Adrenal gland (tissue), 12 donors: Measurements from ENCODE around the gene DMBX1. TPM values are rescaled to one million over a fixed set of nuclear protein-coding genes. Genes with fewer than 3 reads are reported as not detected.

Experiments used
- DNase-seq, 7 donors: peaks; one replicate each; pipeline ENCODE4 v3.0.0-alpha.2; 2019 to 2020
- H3K27ac ChIP-seq, 5 donors: fragments of 200-600 bp; sonication (generic) in 4 of 5; 1 replicate in 3 of 5; 2 replicates in 2 of 5; pipeline versions ENCODE4 v1.5.1 to v1.8.0; 2016 to 2020; ENCODE audit warnings: mild to moderate bottlenecking in 1 of 5
- H3K27me3 ChIP-seq: fragments of 200-600 bp; 2 replicates; pipeline ENCODE4 v1.8.0; 2021
- H3K36me3 ChIP-seq, 2 donors: fragments of 200-600 bp; replicated peaks in 1 of 2; 1 replicate in 1 of 2; 2 replicates in 1 of 2; pipeline versions ENCODE4 v1.5.1 to v1.8.0; 2018 to 2022
- H3K4me1 ChIP-seq, 2 donors: fragments of 200-600 bp; replicated peaks in 1 of 2; 1 replicate in 1 of 2; 2 replicates in 1 of 2; pipeline versions ENCODE4 v1.5.1 to v1.8.0; 2018 to 2021
- H3K4me3 ChIP-seq, 4 donors: fragments of 200-600 bp; sonication (generic) in 3 of 4; one replicate each; pipeline ENCODE4 v1.5.1; 2016 to 2018
- H3K9me3 ChIP-seq, 3 donors: fragments of 200-600 bp; sonication (generic) in 1 of 3; replicated peaks in 1 of 3; 1 replicate in 2 of 3; 2 replicates in 1 of 3; pipeline versions ENCODE4 v1.5.1 to v1.8.0; 2016 to 2021
- CTCF ChIP-seq, 6 experiments: fragments of 450-650 bp in 4 of 6; fragments of 200-600 bp in 2 of 6; sonication (generic) in 1 of 6; IDR thresholded peaks; 1 replicate in 5 of 6; 2 replicates in 1 of 6; pipeline versions ENCODE4 v1.5.1 to v1.8.0; 2016 to 2021; ENCODE audit warnings: antibody characterized with exemption in 6 of 6, mild to moderate bottlenecking in 2 of 6, moderate library complexity in 1 of 6
- POLR2A ChIP-seq, 2 donors: fragments of 450-650 bp; IDR thresholded peaks; one replicate each; pipeline ENCODE4 v1.6.1; 2017; ENCODE audit warnings: antibody characterized with exemption in 2 of 2, mild to moderate bottlenecking in 2 of 2, moderate library complexity in 1 of 2
- WGBS, 4 donors: extraction: QIAGEN DNeasy Blood & Tissue Kit in 2 of 4; methylation state at CpG; one replicate each; pipeline versions ENCODE4 v1.1.5 to v1.1.7; 2013 to 2017; 5-methylcytosine and 5-hydroxymethylcytosine counted together
- intact Hi-C, 2 donors: fragments of 100-400 bp; cut with DNase I; formaldehyde crosslinking; loops; one replicate each; pipeline versions ENCODE4 v1.14.1 to v1.15.0; 2022 to 2023
- polyA plus RNA-seq, 3 donors: library from polyadenylated mRNA; stranded (reverse); fragments of 200-250 nt in 2 of 3; fragments of 350-450 nt in 1 of 3; fragmentation: Illumina TruSeq in 1 of 3; extraction: RNeasy Lipid Tissue Mini Kit (QIAGEN cat#74804) in 1 of 3; gene quantifications; one replicate each; pipeline ENCODE4 v1.2.3, GENCODE V29; 2013 to 2014
- total RNA-seq, 9 donors: library from RNA; depleted of rRNA in 4 of 9; stranded (reverse); fragments of >200 nt in 4 of 9; fragments of 120-200 nt in 1 of 9; fragmentation: NEBNext Ultra II Directional in 1 of 9; extraction: Animal tissue kit (Norgen Biotek cat#: 25700) in 1 of 9; gene quantifications; one replicate each; pipeline versions ENCODE4 v1.1.0 to v1.2.4, GENCODE V29; 2013 to 2023
- donor health status: healthy with polysubstance abuse.
- donor health status: Bipolar disorder and iron deficiency.
- donor health status: DM: yes; HTN: yes; CAD: no.
- donor health status: DM: no; HTN: no; CAD: no.
- donor health status: DM: no; HTN: no; CAD: no.
- donor health status: DM: yes; HTN: yes; CAD: no.

Gene DMBX1
- total and polyA plus RNA-seq, 12 donors = 0.07 to 0.16 (median 0.14) TPM; not detected in 9

- intact Hi-C loops = no loop called here
- Histone ChIP-seq H3K4me1 (no peaks in the 10 kb centered on the region), H3K4me3 (no peak overlapping the region), H3K27ac (no peak overlapping the region), H3K27me3 (peaks cover 23% of the 10 kb centered on the region), H3K9me3 (no peaks in the 10 kb centered on the region), H3K36me3 (no peaks in the 10 kb centered on the region)
- TF ChIP-seq POLR2A (IDR thresholded peaks at IDR 0.05) (no peak), CTCF (IDR thresholded peaks at IDR 0.05) (no peak)
- no peak for DNase-seq
- WGBS, 4 donors = 89 to 96% (median 95%) methylated on average over 18 to 19 of the region's 19 CpGs
Observed at GRCh38 chr1:46497665-46498064, 8.0 kb downstream of the DMBX1 start.

- Histone ChIP-seq H3K27me3 (no peaks in the 10 kb centered on the region), H3K36me3 (no peaks in the 10 kb centered on the region), H3K4me1 (no peaks in the 10 kb centered on the region), H3K9me3 (no peaks in the 10 kb centered on the region), H3K4me3 (no peak overlapping the region), H3K27ac (no peak overlapping the region)
- no peak for TF ChIP-seq CTCF (IDR thresholded peaks at IDR 0.05)
- TF ChIP-seq POLR2A (IDR thresholded peaks at IDR 0.05) = no peak
- DNase-seq = no peak
- WGBS, 4 donors = 87 to 91% (median 90%) methylated on average over 3 of the region's 3 CpGs
- intact Hi-C loops = no loop called here
Observed at GRCh38 chr1:46501528-46501927, 11.9 kb downstream of the DMBX1 start.

GRCh38 chr1:46503421-46503820 lies 13.8 kb downstream of the DMBX1 start:
- Histone ChIP-seq H3K4me3 (no peak overlapping the region), H3K36me3 (no peaks in the 10 kb centered on the region), H3K27ac (no peak overlapping the region), H3K27me3 (no peaks in the 10 kb centered on the region), H3K4me1 (no peaks in the 10 kb centered on the region), H3K9me3 (no peaks in the 10 kb centered on the region)
- TF ChIP-seq CTCF (IDR thresholded peaks at IDR 0.05) = no peak
- no peak for TF ChIP-seq POLR2A (IDR thresholded peaks at IDR 0.05)
- no peak for DNase-seq
- intact Hi-C loops = no loop called here
- 66 to 78% (median 69%) methylated on average over 4 of the region's 4 CpGs for WGBS, 4 donors

- Histone ChIP-seq H3K36me3 (no peaks in the 10 kb centered on the region), H3K4me3 (no peak overlapping the region)
- TF ChIP-seq CTCF (IDR thresholded peaks at IDR 0.05) (no peak), POLR2A (IDR thresholded peaks at IDR 0.05) (no peak)
Observed at GRCh38 chr1:46506470-46507219, 17.0 kb downstream of the DMBX1 start.

More at GRCh38 chr1:46506470-46507219, 17.0 kb downstream of the DMBX1 start:
- intact Hi-C loops = no loop called here
- H3K9me3 ChIP-seq = no peaks in the 10 kb centered on the region
- no peak for DNase-seq
- H3K27me3 ChIP-seq = no peaks in the 10 kb centered on the region
- 84 to 90% (median 86%) methylated on average over 11 to 17 of the region's 17 CpGs for WGBS, 4 donors
- H3K27ac ChIP-seq = no peak overlapping the region
- no peaks in the 10 kb centered on the region for H3K4me1 ChIP-seq
